Measurements from ENCODE around the gene ZBED2.

Gene ZBED2

DNA sequence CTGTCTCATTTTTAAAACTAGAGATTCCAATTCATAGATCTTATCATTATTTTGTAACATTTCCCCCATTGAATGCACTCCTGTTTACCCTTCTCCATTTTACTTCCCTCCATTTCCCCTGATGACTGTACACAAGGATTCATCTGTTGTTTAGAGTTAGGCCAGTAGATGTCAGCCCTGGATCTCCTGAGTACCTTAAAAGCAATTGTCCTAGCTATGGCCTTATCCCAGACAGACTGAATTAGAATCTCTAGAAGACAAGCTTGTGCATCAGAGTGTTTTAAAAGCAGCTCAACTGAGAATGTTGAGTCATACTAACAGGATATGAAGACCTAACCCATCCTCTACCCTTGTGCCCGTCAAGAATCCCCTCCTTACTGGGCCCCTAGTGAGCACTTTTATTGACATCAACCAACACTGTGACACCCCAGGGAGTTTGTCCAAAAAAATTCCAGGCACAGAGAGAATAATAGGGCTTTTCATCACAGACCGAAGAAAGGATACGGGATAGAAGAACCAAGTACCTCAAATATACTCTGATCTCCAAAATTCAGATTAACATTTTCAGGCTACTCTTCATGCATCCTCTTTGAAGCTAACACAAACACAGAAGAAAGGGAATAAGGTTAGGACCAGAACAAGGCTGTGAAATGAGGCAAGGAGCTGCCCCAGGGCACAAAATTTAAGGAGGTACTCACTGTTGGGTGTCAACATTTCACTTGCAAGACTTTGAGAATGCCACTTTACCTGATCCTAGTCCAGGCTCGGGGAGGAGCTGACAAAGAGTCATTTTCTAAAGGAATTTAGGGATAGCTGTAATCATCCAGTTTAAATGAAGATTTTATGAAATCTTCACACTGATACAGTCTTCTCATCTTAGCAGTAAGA is 17.1 kb downstream of the ZBED2 start:
- H3K4me3 ChIP-seq (ENCODE audit: low read depth, low read length) = no peak overlapping the region
- TF ChIP-seq, protein P1, sequence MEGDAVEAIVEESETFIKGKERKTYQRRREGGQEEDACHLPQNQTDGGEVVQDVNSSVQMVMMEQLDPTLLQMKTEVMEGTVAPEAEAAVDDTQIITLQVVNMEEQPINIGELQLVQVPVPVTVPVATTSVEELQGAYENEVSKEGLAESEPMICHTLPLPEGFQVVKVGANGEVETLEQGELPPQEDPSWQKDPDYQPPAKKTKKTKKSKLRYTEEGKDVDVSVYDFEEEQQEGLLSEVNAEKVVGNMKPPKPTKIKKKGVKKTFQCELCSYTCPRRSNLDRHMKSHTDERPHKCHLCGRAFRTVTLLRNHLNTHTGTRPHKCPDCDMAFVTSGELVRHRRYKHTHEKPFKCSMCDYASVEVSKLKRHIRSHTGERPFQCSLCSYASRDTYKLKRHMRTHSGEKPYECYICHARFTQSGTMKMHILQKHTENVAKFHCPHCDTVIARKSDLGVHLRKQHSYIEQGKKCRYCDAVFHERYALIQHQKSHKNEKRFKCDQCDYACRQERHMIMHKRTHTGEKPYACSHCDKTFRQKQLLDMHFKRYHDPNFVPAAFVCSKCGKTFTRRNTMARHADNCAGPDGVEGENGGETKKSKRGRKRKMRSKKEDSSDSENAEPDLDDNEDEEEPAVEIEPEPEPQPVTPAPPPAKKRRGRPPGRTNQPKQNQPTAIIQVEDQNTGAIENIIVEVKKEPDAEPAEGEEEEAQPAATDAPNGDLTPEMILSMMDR (IDR thresholded peaks at IDR 0.05; ENCODE audit: low read depth, low read length, missing control alignments) = peak; percentile 58
- DNase-seq (ENCODE audit: low read depth) = peak; percentile 35

DNA sequence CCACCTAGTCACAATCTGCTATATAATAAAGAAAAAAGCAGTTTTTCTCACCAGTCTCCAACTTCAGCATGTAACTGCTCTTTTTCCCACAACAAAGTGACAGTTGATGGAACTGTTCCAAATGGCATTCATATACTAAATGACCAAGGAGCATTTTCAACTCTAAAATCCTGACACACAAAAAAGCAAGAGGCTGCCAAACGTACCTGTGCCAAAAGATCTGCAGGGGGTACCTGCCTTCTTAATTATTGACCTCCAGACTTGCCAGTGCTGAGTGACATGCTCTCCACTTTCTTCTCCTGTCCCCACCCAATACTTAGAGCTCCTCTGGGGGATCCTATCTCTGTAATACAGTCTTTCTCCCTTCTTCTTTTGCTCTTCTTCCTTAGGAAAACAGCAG is 18.0 kb downstream of the ZBED2 start:
- TF ChIP-seq, protein P1 (IDR thresholded peaks at IDR 0.05; ENCODE audit: low read depth, low read length, missing control alignments) = no peak
- no peak overlapping the region for H3K4me3 ChIP-seq (ENCODE audit: low read depth, low read length)
- DNase-seq (ENCODE audit: low read depth) = no peak

DNA sequence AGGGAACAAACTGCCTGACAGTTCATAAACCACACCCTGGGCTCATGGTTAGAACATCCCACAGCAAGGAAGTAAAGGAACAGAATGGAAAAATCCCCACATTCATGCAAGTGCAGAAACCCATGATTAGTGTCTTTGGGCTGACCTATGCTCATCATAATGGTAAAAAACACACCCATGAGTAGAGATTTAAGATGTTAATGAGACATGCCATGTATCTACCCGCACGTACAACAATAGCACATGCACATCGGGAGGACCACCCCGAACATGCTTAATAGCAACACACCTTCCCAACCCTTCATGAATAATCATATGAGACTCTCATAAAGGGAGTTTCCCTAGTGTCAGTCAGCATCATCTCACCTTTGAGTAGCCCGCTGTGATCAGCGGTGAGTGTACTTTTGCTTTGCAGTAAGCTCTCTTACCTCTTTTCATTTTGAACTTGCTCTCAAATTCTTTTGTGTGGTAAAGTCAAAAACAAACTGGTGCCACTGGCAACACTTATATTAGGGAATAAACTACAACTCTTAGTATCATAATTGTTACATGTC is 23.2 kb downstream of the ZBED2 start:
- TF ChIP-seq, protein P1 (IDR thresholded peaks at IDR 0.05; ENCODE audit: low read depth, low read length, missing control alignments) = no peak
- no peak overlapping the region for H3K4me3 ChIP-seq (ENCODE audit: low read depth, low read length)
- DNase-seq (ENCODE audit: low read depth) = no peak

DNA sequence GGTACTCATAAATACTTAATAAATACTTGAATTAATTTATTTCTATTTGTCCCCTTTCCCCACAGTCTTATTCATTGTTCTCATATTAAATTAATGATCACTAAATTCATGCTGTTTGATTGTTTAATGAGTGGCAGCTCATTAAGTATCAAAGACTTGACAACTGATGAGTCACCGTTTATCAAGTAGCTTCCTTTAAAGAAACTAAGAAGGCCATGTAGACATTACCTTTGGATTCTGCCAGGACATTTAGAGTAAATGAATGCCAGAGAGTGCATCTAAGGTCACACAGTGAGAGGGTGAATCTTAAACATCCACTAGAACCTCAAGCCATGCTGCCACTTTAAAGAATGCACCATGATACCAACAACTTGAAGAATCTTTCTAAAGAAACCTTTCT is 23.9 kb downstream of the ZBED2 start:
- TF ChIP-seq, protein P1 (IDR thresholded peaks at IDR 0.05; ENCODE audit: low read depth, low read length, missing control alignments) = no peak
- no peak for DNase-seq (ENCODE audit: low read depth)
- H3K4me3 ChIP-seq (ENCODE audit: low read depth, low read length) = no peak overlapping the region

DNA sequence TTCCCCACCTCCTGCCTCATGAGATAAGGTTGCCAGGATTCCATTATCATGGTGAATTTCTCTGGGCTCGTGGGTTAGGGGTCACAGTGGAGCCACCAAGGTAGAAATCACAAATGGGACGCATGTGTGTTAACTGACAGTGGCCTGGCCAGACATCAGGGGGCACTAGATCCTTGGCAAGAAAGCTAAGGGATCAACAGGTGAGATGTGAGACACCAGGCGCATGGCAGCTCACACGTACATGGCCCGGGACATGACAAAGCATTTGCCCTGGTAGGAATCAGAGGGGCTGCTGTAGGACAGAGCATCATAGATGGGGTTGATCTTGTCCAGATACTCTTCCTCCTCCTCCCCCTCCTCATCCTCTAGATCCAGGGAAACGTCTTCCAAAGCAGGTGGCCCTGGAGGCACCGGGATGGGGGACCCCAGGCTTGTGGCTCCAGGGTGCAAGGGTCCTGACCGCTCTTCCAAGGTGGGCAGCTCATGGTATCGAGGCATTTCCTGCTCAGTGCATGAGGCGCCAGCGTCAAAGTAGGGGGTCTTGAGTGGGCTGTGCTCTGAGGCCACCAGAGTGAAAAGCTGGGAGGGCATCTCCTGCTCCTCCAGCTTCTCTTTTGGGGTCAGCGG is 24.6 kb downstream of the ZBED2 start:
- TF ChIP-seq, protein P1 (IDR thresholded peaks at IDR 0.05; ENCODE audit: low read depth, low read length, missing control alignments) = no peak
- no peak for DNase-seq (ENCODE audit: low read depth)
- H3K4me3 ChIP-seq (ENCODE audit: low read depth, low read length) = no peak overlapping the region

DNA sequence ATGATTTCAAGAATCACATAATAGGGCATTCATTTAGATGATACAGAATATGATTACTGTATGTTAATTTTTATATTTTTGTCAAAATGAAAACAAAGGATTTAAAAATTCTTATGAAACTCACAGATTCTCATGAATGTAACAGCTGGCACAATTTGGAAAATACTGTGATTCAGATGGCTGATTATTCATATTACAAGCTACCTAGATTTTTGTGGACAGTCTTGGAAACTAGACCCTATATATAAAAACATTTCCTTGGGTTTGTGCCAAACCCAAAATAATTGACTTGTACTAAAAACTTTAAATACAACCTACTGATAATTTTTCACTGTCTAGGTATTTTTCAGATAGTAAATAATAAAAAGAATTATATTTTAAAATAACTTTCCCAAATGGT is 26.2 kb downstream of the ZBED2 start:
- H3K4me3 ChIP-seq (ENCODE audit: low read depth, low read length) = no peak overlapping the region
- TF ChIP-seq, protein P1 (IDR thresholded peaks at IDR 0.05; ENCODE audit: low read depth, low read length, missing control alignments) = no peak
- DNase-seq (ENCODE audit: low read depth) = no peak
